NCI-H1105 treated with DMSO at 0.1 percent for 48 hours (cell line): Measurements from ENCODE around the gene KPNA1.
"Not testable (repeated sequence)": the region's sequence is repeated elsewhere in the genome, so short reads cannot be mapped to it uniquely, and the experiment has no call there.

Source experiments
- DNase-seq: peaks from one replicate; lab custom pipeline; 2025; lab: John Stamatoyannopoulos, UW

The KPNA1 gene

GRCh38 chr3:122475316-122475715 lies 39.4 kb downstream of the KPNA1 start:
- no peak for DNase-seq

DNA sequence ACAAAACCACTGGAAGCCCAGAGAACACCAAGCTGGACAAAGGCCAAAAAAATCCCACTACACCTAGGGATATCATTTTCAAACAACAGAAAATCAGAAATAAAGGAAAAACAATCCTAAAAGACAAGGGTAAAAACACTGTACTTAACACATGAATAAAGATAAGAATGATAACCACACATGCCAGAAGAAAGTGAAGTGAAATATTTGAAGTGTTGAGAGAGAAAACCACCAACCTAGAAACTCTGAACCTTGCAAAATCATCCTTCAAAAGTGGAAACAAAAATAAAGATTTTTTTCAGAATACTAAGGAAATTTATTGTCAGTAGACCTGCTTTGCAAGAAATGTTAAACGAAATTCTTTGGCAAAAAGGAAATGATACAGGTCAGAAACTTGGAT lies 45.1 kb downstream of the KPNA1 start:
- DNase-seq: no peak

DNA sequence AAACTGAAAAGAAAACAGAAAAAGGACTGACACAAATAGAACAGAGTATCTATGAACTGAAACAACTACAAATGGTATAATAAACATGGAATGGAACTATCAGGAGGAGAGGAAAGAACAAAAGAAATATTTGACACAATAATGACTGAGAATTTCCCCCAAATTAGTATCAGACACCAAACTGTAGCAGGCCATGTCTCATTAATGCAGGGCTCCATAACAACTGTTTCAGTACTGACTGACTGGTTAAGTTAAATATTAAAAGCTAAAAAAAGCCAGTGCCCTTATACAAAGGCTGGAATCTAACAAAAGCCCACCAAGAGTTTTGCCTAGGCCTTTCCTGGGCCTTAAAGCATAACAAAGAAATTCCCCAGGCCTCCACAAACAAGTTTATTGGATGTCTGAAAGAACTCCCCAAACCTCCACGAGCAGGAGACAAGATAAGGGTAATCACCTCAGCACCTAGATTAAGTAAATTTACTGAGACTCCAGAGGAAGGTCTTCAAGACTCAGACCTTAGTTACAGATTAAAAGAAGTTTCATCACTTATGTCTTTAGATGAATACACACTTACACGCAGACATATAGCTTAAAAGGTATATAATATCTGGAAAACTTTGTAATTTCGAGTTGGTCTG lies 45.7 kb downstream of the KPNA1 start:
- no peak for DNase-seq

GRCh38 chr3:122466701-122467240 lies 48.0 kb downstream of the KPNA1 start:
- no peak for DNase-seq

GRCh38 chr3:122464659-122465058 lies 50.1 kb downstream of the KPNA1 start:
- DNase-seq: no peak

DNA sequence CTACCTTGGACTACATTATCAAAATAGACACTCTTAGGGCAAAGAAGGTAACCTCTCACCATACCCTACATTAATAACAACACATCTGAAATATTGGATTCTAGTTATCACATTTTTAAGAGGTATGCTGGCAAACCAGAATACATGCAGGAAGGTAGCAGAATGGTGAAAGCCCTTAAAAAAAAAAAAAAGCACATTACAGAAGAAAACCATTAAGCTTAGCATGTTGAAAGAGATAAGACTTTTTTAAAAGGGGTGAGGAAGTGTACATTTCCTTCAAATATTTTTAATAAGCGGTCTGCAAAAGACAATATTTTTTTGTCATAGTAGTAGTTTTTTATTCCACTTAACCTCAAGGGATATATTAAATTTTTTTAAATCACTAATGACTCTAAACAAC lies 52.3 kb downstream of the KPNA1 start:
- DNase-seq: no peak

- no peak for DNase-seq
Observed at GRCh38 chr3:122461806-122462205, 52.9 kb downstream of the KPNA1 start.

DNA sequence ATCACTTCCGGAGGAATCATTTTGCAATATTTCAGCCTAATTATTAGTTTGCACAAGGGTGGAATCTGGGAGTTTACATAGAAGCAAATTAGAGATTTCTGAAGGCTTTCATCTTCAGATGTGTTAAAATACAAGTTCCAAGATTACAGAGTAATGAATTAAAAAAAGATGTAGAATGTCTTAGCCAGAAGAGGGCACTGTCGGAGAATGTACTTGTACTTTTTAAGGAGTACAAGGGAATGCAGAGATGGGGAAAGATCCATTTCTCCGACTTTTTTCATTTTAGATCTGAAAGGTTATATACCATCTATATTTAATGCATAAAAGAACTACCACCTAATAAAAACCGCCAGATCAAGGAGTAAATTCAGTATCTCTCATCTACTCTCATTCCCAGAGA lies 55.7 kb downstream of the KPNA1 start:
- DNase-seq: no peak

DNA sequence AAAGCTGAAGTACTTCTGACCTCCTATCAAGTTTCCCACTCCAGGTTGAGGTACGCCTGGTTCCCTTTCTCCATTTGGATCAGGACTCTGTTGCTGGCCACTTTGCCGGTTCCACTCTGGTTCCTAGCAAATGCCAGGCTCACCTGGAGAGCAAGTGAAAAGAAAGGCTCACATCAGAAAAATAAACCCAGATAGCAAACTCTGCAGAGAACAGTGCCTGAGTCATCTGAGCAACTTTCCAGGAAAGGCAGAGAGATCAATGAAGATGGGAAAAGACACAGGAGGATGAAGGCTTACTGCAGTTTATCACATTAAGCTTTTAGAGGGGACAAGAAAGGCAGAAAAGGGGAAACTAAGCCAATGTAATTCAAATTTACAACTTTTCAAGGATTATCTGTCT lies 57.0 kb downstream of the KPNA1 start:
- no peak for DNase-seq

DNA sequence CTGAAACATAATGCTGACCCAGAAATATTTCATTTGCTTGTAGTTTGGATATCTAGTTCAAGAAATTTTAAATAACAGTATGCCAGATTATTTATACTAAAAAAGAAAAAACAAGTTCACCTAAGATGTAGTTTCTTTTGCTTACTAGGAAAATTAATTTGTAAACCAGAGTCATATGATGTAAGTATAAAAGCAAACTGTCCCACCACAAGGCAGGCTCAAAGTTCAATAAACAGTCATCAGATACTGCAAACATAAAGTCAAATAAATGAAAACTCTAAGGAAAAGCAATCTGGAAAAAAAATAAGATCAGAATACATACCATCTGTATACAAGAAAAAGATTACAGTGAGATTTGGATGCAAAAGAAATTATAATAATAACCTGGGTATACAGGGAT lies 58.7 kb downstream of the KPNA1 start:
- DNase-seq: no peak

DNA sequence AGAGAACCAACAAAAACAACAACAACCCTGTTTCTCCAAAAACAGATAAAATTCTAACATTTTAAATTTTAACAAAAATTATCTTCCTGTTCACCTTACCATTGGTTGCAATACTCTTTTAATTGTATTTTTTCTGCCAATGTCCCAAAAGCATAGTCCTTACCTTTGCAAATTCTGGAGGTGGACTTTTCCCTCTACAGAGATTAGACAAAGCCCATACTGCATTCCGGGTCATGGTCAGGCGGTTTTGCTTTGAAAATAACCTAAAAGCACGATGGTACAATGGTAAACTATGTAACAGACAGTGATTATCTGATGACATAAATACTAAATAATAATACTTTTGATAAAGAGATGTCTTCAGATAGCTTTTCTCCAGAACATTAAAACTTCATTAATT lies 63.4 kb downstream of the KPNA1 start:
- DNase-seq: no peak

DNA sequence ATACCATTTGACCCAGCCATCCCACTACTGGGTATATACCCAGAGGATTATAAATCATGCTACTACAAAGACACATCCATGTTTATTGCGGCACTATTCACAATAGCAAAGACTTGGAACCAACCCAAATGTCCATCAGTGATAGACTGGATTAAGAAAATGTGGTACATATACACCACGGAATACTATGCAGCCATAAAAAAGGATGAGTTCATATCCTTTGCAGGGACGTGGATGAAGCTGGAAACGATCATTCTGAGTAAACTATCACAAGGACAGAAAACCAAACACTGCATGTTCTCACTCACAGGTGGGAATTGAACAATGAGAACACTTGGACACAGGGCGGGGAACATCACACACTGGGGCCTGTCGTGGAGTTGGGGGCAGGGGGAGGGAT lies 66.5 kb downstream of the KPNA1 start:
- not testable (repeated sequence) for DNase-seq

GRCh38 chr3:122444491-122444887 lies 70.2 kb downstream of the KPNA1 start:
- not testable (repeated sequence) for DNase-seq

- not testable (repeated sequence) for DNase-seq
Observed at GRCh38 chr3:122443762-122444490, 70.8 kb downstream of the KPNA1 start.

- no peak for DNase-seq
Observed at GRCh38 chr3:122443090-122443489, 71.6 kb downstream of the KPNA1 start.

- no peak for DNase-seq
Observed at GRCh38 chr3:122435950-122436349, 78.8 kb downstream of the KPNA1 start.

- DNase-seq: no peak
Observed at GRCh38 chr3:122430371-122430770, 84.4 kb downstream of the KPNA1 start.

DNA sequence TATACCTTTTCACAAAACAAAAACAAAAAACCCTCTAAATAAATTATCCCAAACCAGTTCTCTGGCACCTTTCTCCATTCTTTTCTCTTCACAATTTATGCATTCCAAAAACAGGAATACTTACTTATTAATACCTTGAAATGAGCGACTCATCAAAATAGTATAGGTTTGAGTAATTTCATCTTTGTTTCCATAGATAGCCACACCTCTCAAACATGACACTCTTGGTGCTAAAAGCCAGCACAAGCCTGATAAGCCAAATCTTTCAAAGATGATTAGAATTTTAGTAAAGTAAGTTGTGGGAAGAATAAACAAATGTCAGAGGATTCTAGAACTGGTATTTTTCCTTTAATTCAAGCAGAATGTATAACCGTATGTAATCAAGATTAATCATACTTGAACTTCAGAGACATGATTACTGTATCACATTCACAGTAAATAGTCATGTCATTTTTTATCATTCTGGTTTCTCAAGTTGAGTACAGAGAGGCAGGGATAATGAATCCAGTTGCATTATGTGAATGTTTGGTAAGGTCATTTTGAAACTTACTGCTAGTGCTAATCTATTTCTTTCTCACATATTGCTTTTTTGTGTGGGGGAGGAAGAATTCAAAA lies 86.8 kb downstream of the KPNA1 start:
- DNase-seq: no peak

DNA sequence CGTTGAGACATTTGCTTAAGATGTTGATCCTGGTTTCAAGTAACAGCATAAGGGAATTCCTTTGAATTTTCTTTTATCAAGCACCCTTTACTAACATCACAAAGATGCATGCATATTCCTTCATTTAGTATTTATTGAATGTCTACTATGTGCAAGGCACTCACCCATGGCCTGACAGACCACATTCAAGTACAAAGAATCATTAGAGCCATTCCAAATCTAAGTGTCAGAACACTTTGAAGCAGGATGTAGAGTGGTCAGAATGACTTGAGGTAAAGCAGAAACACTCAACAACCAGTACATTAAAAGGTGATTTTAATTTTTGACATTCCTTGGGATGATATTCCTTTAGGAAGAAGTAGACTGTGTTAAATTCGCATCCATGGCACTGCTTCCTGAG lies 92.9 kb downstream of the KPNA1 start:
- DNase-seq: no peak

- no peak for DNase-seq
Observed at GRCh38 chr3:122421101-122421500, 93.6 kb downstream of the KPNA1 start.

- DNase-seq: no peak
Observed at GRCh38 chr3:122416966-122417365, 97.8 kb downstream of the KPNA1 start.

- DNase-seq: no peak
Observed at GRCh38 chr3:122415762-122416654, 98.7 kb downstream of the KPNA1 start, which contains the start of gene WDR5B. WDR5B (minus strand) TSS chr3:122416062; CDS start chr3:122415528, 534 bp downstream.
